SJCRH30 (cell line): ENCODE data around the gene FZD2. TPM values are rescaled to one million over a fixed set of nuclear protein-coding genes. Genes with fewer than 3 reads are reported as not detected.
"Not testable (repeated sequence)": the region's sequence is repeated elsewhere in the genome, so short reads cannot be mapped to it uniquely, and the experiment has no call there.

ENCODE experiments used
- DNase-seq, 2 experiments: peaks; one replicate each; pipeline ENCODE4 v3.0.0-alpha.2; 2015 to 2020
- H3K27ac ChIP-seq: fragments of 250-450 bp; sonication (Bioruptor Pico); 2 replicates; pipeline ENCODE4 v1.5.1; 2020; ENCODE audit warnings: mild to moderate bottlenecking, moderate library complexity
- H3K27me3 ChIP-seq: fragments of 250-450 bp; sonication (Bioruptor Pico); 2 replicates; pipeline ENCODE4 v1.5.1; 2020; ENCODE audit warnings: mild to moderate bottlenecking, moderate library complexity
- H3K36me3 ChIP-seq: fragments of 250-450 bp; sonication (Bioruptor Pico); 2 replicates; pipeline ENCODE4 v1.5.1; 2020; ENCODE audit warnings: mild to moderate bottlenecking, moderate library complexity
- H3K4me1 ChIP-seq: fragments of 250-450 bp; sonication (Bioruptor Pico); 2 replicates; pipeline ENCODE4 v1.5.1; 2020; ENCODE audit warnings: mild to moderate bottlenecking, moderate library complexity
- H3K4me3 ChIP-seq: fragments of 250-450 bp; sonication (Bioruptor Pico); 2 replicates; pipeline ENCODE4 v1.5.1; 2020; ENCODE audit warnings: mild to moderate bottlenecking, moderate library complexity
- H3K9me3 ChIP-seq: fragments of 250-450 bp; sonication (Bioruptor Pico); replicated peaks from 2 replicates; pipeline ENCODE4 v1.5.1; 2020; ENCODE audit warnings: mild to moderate bottlenecking, moderate library complexity
- total RNA-seq: library from RNA; depleted of rRNA; stranded (reverse); fragments of >200 nt; shearing (Covaris generic); gene quantifications from 2 replicates; pipeline ENCODE4 v1.2.3, GENCODE V29; 2014

FZD2 gene
- total RNA-seq, 1 experiment from 2014 or later = 18.2 TPM

GRCh38 chr17:44585315-44585714 is 28.0 kb downstream of the FZD2 start:
- no peaks in the 10 kb centered on the region for H3K36me3 ChIP-seq
- 0 out of 2 replicates have a peak, but pooled peaks cover 6% of the 10 kb centered on the region for H3K27me3 ChIP-seq
- no peak overlapping the region for H3K4me3 ChIP-seq
- DNase-seq = peak in 1 of 2 experiments; percentile 36
- no peak overlapping the region for H3K27ac ChIP-seq
- peaks cover 31% of the 10 kb centered on the region for H3K4me1 ChIP-seq
- no peaks in the 10 kb centered on the region for H3K9me3 ChIP-seq

- peak; percentile 89 to 90 for DNase-seq
- peaks cover 37% of the 10 kb centered on the region for H3K4me1 ChIP-seq
- H3K27me3 ChIP-seq = no peaks in the 10 kb centered on the region
- no peaks in the 10 kb centered on the region for H3K9me3 ChIP-seq
- H3K4me3 ChIP-seq = peak overlapping the region; percentile 5; the same call in 1 of the 2 replicates
- H3K27ac ChIP-seq = peak overlapping the region; percentile 94
- H3K36me3 ChIP-seq = no peaks in the 10 kb centered on the region
These were observed 30.1 kb downstream of the FZD2 start for GRCh38 chr17:44587339-44587738.

GRCh38 chr17:44589316-44590071 is 32.2 kb downstream of the FZD2 start:
- Histone ChIP-seq H3K4me3 (no peak overlapping the region), H3K9me3 (no peaks in the 10 kb centered on the region), H3K4me1 (peaks cover 37% of the 10 kb centered on the region), H3K27ac (no peak overlapping the region), H3K27me3 (no peaks in the 10 kb centered on the region), H3K36me3 (no peaks in the 10 kb centered on the region)
- no peak for DNase-seq

- DNase-seq, H3K4me3 ChIP-seq, H3K36me3 ChIP-seq, H3K27ac ChIP-seq, H3K27me3 ChIP-seq, H3K9me3 ChIP-seq: not testable (repeated sequence)
- H3K4me1 ChIP-seq = peaks cover 42% of the 10 kb centered on the region
These were observed 32.8 kb downstream of the FZD2 start for GRCh38 chr17:44590072-44590462.

- H3K4me1 ChIP-seq = peaks cover 42% of the 10 kb centered on the region
- not testable (repeated sequence) for H3K27ac ChIP-seq, H3K27me3 ChIP-seq
These were observed 33.5 kb downstream of the FZD2 start for GRCh38 chr17:44590762-44591161.

GRCh38 chr17:44591206-44591605 is 33.9 kb downstream of the FZD2 start:
- Histone ChIP-seq H3K27me3 (no peaks in the 10 kb centered on the region), H3K27ac (no peak overlapping the region), H3K36me3 (no peaks in the 10 kb centered on the region), H3K4me3 (no peak overlapping the region), H3K9me3 (no peaks in the 10 kb centered on the region), H3K4me1 (peaks cover 38% of the 10 kb centered on the region)
- no peak for DNase-seq

More at GRCh38 chr17:44590762-44591161, 33.5 kb downstream of the FZD2 start:
- not testable (repeated sequence) for H3K4me3 ChIP-seq, H3K9me3 ChIP-seq, H3K36me3 ChIP-seq, DNase-seq

- peaks cover 22% of the 10 kb centered on the region for H3K4me1 ChIP-seq
- no peak overlapping the region for H3K4me3 ChIP-seq
- no peak for DNase-seq
These were observed 35.9 kb downstream of the FZD2 start for GRCh38 chr17:44593156-44593555.

GRCh38 chr17:44595216-44595775 is 38.0 kb downstream of the FZD2 start:
- Histone ChIP-seq H3K27ac (no peak overlapping the region), H3K27me3 (no peaks in the 10 kb centered on the region), H3K4me1 (peaks cover 30% of the 10 kb centered on the region), H3K9me3 (no peaks in the 10 kb centered on the region), H3K36me3 (no peaks in the 10 kb centered on the region), H3K4me3 (no peak overlapping the region)
- peak; percentile 47 to 50 for DNase-seq

More at GRCh38 chr17:44593156-44593555, 35.9 kb downstream of the FZD2 start:
- no peak overlapping the region for H3K27ac ChIP-seq
- no peaks in the 10 kb centered on the region for H3K36me3 ChIP-seq
- H3K27me3 ChIP-seq = no peaks in the 10 kb centered on the region
- H3K9me3 ChIP-seq = no peaks in the 10 kb centered on the region

- no peak for DNase-seq
- H3K27me3 ChIP-seq = no peaks in the 10 kb centered on the region
- H3K27ac ChIP-seq = no peak overlapping the region
- H3K4me1 ChIP-seq = peaks cover 50% of the 10 kb centered on the region
- no peak overlapping the region for H3K4me3 ChIP-seq
- H3K36me3 ChIP-seq = no peaks in the 10 kb centered on the region
- H3K9me3 ChIP-seq = no peaks in the 10 kb centered on the region
These were observed 41.0 kb downstream of the FZD2 start for GRCh38 chr17:44598329-44598728.

GRCh38 chr17:44598932-44599297 is 41.6 kb downstream of the FZD2 start:
- no peak for DNase-seq
- Histone ChIP-seq H3K27me3 (no peaks in the 10 kb centered on the region), H3K4me1 (peaks cover 55% of the 10 kb centered on the region), H3K36me3 (no peaks in the 10 kb centered on the region), H3K4me3 (no peak overlapping the region), H3K27ac (no peak overlapping the region), H3K9me3 (no peaks in the 10 kb centered on the region)

GRCh38 chr17:44599298-44600175 is 42.3 kb downstream of the FZD2 start:
- Histone ChIP-seq H3K4me1 (peaks cover 62% of the 10 kb centered on the region), H3K4me3 (no peak overlapping the region), H3K36me3 (no peaks in the 10 kb centered on the region), H3K27me3 (no peaks in the 10 kb centered on the region), H3K27ac (peak overlapping the region; percentile 21; the same call in 1 of the 2 replicates), H3K9me3 (no peaks in the 10 kb centered on the region)
- peak; percentile 69 to 74 for DNase-seq

- H3K4me1 ChIP-seq = peaks cover 71% of the 10 kb centered on the region
- DNase-seq = peak; percentile 93
- H3K36me3 ChIP-seq = no peaks in the 10 kb centered on the region
- H3K4me3 ChIP-seq = peak overlapping the region; percentile 5; the same call in 1 of the 2 replicates
- no peaks in the 10 kb centered on the region for H3K27me3 ChIP-seq
- no peaks in the 10 kb centered on the region for H3K9me3 ChIP-seq
- peak overlapping the region; percentile 76 for H3K27ac ChIP-seq
These were observed 44.3 kb downstream of the FZD2 start for GRCh38 chr17:44601539-44601938.

- no peaks in the 10 kb centered on the region for H3K27me3 ChIP-seq
- H3K9me3 ChIP-seq = no peaks in the 10 kb centered on the region
- no peaks in the 10 kb centered on the region for H3K36me3 ChIP-seq
- peak overlapping the region; percentile 76 for H3K27ac ChIP-seq
- H3K4me3 ChIP-seq = peak overlapping the region; percentile 5; the same call in 1 of the 2 replicates
- DNase-seq = peak in 1 of 2 experiments; percentile 68
- H3K4me1 ChIP-seq = peaks cover 72% of the 10 kb centered on the region
These were observed 44.7 kb downstream of the FZD2 start for GRCh38 chr17:44601973-44602372.

- H3K27me3 ChIP-seq = no peaks in the 10 kb centered on the region
- peak; percentile 55 to 74 for DNase-seq
- peaks cover 74% of the 10 kb centered on the region for H3K4me1 ChIP-seq
- peak overlapping the region; percentile 5; the same call in 1 of the 2 replicates for H3K4me3 ChIP-seq
- no peaks in the 10 kb centered on the region for H3K36me3 ChIP-seq
- H3K9me3 ChIP-seq = no peaks in the 10 kb centered on the region
- H3K27ac ChIP-seq = peak overlapping the region; percentile 76
These were observed 45.1 kb downstream of the FZD2 start for GRCh38 chr17:44602390-44602789.

GRCh38 chr17:44602970-44603369 is 45.7 kb downstream of the FZD2 start:
- H3K4me1 ChIP-seq = peaks cover 80% of the 10 kb centered on the region
- peak overlapping the region; percentile 76; the same call in 1 of the 2 replicates for H3K27ac ChIP-seq
- H3K27me3 ChIP-seq = no peaks in the 10 kb centered on the region
- no peaks in the 10 kb centered on the region for H3K36me3 ChIP-seq
- no peaks in the 10 kb centered on the region for H3K9me3 ChIP-seq
- H3K4me3 ChIP-seq = no peak overlapping the region
- DNase-seq = peak; percentile 36 to 57
